GM21390 (cell line): Measurements from ENCODE around the gene MAGEL2.

ENCODE experiments used
- ATAC-seq: cut with Tn5 transposase; IDR thresholded peaks from one replicate; pipeline ENCODE4 v1.9.1; 2021; ENCODE audit not compliant: unreplicated experiment

The MAGEL2 gene

DNA sequence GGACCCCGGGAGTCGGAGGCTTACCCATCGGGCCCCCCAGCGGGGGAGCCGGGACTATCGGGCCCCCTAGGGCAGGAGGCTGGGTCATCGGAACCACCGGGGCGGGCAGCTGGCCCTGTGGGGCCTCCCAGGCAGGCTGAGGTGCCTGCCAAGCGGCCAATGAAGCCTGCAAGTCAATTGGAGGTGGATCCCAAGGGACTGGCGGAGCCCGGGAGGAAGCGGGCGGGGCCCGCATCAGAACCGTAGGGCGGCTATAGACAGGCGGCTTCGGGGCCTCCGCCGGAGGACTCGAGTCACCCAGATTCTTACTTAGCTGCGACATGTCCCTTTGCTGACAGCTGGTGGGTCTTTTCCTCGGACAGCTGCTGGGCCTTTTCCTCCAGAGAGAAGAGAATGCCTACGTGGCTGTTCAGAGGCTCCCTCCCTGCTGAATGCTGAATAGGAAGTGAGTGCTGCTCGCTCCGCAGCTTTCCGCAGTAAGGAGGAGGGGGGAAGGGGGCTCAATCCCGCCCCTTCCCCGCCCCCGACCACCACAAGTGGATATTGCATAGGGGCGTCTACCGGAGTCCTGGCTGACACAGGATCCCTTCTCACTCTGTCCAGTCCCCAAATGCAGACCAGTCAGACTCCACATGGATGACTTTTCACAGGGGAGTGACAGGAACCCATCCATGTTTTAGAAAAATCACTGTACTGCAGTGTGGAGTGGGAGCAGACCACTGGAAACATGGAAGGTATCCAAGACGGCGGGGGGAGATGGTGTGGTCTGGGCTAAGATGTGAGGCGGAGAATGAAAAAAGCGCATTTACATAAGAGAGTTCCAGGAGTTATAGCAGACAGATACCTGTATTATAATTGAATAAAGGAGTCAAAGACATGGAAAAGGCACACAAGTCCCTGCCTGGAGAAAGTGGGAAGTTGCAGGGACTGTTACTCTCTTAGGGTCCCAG is at the start of gene MAGEL2:
TSS of gene MAGEL2 (minus strand) at position 447 of the 950 bp plus-strand sequence. CDS start at position 322, 125 bp downstream.
- no peak for ATAC-seq

- ATAC-seq: no peak
These were observed 47.6 kb upstream of the MAGEL2 start for GRCh38 chr15:23695282-23695681.

- no peak for ATAC-seq
These were observed 46.9 kb upstream of the MAGEL2 start for GRCh38 chr15:23694592-23694991.

DNA sequence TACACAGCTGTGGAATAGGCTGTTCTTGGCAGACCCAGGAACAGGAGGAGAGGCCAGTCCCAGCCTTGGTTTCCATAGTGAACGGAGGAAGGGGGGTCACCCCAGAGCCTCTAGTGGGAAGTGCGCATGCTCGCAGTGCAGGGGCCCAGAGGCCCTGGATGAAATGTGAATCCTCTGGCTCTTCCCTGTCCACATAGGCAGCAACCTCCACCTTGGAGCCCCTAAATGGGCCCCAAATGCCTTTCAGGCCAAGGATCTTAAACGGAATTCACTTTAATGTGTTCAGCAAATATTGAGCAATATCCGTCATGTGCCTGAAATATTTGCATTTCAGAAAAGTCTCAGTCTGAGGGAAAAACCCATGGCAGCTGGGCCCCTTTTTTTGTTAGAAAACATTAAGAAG is 42.8 kb upstream of the MAGEL2 start:
- no peak for ATAC-seq

GRCh38 chr15:23690015-23690414 is 42.3 kb upstream of the MAGEL2 start:
- ATAC-seq: no peak

DNA sequence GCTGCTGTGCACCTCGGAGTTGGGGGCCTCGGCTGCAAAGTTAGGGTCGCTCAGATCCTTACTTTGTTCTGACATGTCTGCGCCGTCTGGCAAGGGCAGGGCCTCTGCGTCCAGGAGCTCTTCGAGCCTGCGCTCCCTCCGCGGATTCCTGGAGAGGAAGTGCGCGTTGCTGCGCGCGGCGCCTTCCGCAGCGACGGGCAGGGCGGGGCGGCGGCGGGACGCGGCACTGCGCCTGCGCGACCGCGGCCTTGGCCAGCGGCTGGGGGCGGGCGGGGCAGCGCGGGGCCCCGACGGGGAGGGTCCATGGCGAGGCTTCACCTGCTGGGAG is 39.4 kb upstream of the MAGEL2 start, which contains the start of gene NDN:
TSS of gene NDN (minus strand) at position 163 of the 328 bp plus-strand sequence. CDS start at position 75, 88 bp downstream.
- no peak for ATAC-seq

GRCh38 chr15:23686466-23687142 is 38.9 kb upstream of the MAGEL2 start:
- no peak for ATAC-seq

DNA sequence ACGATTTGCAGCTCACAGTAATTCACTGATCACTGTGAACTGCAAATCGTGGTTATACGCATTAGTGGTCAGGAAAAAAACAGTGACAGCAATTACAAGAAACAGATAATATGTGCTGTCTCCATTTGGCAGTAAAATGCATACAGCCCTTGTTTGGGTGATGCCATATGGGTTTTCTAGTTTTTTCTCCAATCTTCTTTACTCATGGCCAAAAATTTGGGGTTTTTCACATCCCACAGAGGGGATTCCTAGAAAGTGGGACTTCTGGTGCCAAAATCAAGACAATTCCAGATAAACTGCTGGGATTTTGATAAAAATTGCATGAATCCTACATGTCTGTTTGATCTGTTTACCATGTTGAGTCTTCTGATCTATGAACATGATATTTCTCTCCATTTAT is 23.8 kb upstream of the MAGEL2 start:
- ATAC-seq: no peak

DNA sequence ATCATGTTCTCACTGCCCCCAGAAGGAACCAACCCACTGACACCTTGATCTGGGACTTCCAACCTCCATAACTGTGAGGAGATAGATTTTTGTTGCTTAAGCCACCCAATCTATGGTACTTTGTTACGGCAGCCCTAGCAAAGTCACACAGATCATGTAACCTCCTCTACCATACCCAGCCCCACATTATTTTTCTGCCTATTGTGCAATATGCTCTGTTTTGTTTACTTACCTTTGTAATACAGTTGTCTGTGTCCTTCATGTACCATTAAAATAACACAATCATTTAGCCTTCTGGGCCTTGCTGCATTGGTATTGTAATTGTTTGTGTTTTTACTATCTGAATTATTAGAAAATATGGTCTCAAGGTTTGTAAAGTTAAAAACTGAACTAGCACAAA is 23.3 kb upstream of the MAGEL2 start:
- no peak for ATAC-seq

DNA sequence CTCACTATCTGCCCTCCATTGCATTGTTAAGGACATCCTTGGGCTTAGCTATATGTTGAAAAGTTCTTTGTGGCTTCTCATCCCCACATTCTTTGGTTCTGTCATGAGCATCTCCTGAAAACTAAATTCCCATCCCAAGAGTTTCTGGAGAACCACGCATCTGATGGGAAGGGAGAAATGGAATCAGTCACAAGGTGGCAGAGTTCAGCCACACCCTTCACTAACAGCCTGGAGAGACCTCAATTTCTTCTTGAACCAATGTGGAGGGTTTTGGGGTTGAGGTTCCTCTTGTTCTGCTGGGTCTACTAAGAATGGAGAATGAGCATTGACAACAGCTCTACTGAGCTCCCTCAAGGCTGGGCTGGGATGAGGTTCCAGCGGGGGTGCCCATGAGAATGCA is 15.6 kb upstream of the MAGEL2 start:
- no peak for ATAC-seq

DNA sequence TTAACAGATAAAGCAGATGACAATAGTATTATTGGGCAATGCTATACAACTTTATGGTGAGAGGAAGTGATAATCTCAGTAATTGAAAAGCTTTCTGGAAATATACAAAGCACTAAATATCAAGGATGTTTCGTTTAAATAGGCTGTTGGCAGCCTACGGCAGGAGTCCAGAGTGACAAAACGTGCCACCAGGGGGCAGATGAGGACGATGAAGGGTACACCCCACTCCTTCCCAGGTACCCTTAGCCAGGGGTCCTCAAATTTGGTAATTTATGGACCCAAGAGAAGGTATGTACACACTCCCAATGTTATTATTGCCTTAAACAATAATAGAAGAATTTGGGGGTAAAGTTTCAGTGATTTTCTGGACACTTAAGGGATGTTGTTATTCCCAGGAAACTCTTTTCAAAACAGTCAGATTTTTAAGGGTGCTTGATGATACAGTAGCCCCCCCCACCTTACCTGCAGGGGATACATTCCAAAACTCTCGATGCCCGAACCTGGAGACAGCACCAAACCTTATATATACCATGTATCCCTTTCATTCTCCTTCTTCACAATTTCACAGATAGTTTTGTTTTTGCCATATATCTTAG is 1.4 kb upstream of the MAGEL2 start:
- ATAC-seq: no peak

DNA sequence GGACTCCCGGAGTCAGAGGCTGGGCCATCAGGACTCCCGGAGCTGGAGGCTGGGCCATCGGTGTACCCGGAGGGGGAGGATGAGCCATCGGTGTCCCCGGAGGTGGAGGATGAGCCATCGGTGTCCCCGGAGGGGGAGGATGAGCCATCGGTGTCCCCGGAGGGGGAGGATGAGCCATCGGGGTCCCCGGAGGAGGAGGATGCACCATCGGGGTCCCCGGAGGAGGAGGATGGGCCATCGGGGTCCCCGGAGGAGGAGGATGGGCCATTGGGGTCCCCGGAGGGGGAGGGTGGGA is 719 bp downstream of the MAGEL2 start:
- ATAC-seq: no peak

DNA sequence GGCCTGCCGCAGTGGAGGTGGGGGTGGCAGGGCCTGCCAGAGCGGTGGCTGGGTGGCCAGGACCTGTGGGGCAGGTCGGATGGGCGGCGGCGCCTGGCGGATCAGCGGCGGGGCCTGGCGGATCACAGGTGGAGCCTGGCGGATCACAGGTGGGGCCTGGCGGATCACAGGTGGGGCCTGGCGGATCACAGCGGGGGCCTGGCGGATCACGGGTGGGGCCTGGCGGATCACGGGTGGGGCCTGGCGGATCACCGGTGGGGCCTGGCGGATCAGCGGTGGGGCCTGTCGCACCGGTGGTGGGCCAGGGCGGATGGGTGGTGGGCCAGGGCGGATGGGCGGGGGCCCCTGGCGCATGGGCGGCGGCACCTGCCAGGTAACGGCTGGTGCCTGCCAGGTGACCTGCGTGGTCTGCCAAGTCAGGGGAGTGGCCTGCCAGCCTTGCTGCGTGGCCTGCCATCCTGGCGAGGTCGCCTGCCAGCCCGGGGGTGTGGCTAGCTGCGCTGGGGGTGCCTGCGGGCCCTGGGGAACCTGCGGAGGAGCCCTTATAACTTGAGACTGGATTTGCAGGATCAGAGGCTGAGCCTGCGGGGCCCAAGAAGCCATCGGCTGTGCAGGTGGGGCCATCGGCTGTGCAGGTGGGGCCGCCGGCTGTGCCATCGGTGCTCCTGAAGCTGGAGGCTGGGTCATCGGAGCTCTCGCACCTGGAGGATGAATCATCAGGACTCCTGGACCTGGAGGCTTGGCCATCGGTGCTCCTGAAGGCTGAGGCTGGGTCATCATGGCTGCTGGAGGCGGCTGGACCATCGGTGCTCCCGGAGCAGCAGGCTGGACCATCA is 1.3 kb downstream of the MAGEL2 start:
- ATAC-seq: no peak

- ATAC-seq: no peak
These were observed 2.1 kb downstream of the MAGEL2 start for GRCh38 chr15:23645371-23646164.

DNA sequence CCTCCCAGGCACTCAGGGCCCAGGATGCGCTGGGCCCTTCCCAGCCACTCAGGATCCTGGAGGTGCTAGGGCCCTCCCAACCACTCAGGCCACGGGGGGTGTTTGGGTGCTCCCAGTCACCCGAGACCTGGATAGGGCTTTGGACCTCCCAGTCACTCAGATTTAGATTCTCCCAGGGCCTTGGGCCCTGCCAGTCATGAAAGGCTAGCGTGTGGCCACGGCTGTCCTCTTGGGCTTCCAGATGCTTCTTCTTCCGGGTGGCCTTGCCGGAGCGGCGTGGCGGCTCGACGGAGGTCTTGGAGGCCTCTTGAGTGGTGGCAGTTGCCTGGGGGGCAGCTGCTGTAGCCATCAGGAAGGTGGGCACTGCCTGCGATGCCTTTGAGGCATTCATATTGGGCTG is 2.8 kb downstream of the MAGEL2 start:
- no peak for ATAC-seq

DNA sequence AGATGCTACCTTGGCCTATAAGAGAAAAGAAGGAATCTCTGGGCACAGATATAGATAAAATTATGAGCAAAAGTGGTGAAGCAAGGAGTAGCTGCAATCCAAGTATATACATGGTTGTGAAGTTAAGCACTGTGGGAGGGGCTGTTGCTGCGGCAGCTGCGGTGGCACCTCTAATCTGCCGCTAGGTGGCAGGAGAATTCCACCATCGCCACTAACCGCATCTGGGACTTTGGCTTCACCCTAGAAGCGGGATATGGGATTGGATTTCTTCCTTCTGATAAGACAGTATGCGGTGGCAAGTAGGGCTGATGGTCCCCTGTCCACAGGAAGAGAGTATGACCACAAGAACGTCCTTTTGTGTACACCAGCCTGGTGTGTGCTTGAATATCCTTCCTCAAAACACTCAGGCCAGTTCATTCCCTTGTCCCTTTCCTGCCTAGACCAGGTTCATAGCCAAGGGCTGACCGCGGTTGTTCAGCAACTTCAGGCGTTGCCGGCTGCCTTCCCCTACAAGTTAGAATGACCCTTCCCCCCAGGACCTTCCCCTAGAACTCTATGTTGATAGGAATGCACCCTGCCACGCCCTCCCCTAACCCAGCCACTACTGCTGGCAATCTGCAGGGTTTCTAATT is 5.1 kb downstream of the MAGEL2 start:
- ATAC-seq: peak; percentile 63

DNA sequence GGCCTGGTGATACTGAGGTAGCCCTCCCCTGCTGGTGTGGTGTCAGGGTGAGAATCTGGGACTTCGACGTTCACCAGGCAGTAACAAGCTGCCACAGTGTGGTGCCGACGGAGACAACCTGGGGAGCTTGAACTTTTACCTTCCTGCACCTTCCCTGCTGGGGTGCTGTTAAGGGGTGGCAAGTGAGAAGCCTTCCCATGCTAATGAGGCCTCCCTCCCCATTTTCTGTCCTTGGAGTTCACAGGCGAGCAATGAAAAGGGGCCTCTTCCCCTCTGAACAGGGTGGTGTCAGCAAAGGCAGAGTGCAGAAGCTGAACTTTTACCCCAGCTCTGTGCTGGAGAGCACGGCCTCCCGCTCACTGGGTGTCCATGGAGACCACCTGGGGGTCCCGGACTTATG is 13.5 kb downstream of the MAGEL2 start:
- ATAC-seq: no peak

- ATAC-seq: no peak
These were observed 18.3 kb downstream of the MAGEL2 start for GRCh38 chr15:23629234-23629805.

DNA sequence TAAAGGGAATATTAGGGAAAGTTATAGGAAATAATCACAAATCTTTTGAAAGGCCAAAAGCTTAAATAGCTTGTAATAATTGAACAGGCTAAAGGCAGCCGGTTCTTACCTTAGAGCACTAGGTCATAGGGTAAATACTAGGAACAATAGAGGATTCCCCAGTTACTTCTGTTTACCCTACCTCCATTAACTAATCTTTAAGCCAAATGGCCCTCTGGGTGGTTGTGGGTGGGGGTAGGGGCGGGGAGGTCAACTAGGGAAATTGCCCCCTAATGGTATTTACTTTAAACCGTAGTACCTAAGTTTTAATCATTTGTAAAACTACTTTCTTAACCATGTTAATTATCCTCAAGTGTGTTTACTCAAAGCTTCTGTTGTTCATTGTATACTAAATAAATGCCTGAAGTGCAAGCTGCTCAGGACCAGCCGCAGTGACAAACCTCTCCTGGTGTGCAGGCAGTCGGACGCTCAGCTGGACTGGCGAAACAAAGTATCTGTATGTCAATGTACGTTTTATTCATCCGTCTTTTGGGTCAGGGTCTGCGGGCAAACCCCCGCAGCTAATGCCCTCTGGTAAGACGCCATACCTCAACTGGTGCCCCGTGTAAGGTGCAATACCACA is 18.9 kb downstream of the MAGEL2 start:
- no peak for ATAC-seq
